Neural cell (in vitro differentiated cells): ENCODE results near the gene NCK2. TPM values are rescaled to one million over a fixed set of nuclear protein-coding genes. Genes with fewer than 3 reads are reported as not detected.

ENCODE experiments used
- H2AFZ ChIP-seq: fragments of 200-600, 300-800 bp; sonication (generic), shearing (Covaris generic); 2 replicates; pipeline ENCODE4 v1.6.0; 2014; ENCODE audit warnings: low read depth, mild to moderate bottlenecking, antibody characterized with exemption, low read length, moderate library complexity
- H3F3A ChIP-seq: fragments of 200-600 bp; shearing (Covaris generic); 2 replicates; pipeline ENCODE4 v1.6.1; 2016; ENCODE audit warnings: mild to moderate bottlenecking, moderate library complexity, mixed read lengths, antibody characterized with exemption, low read length; ENCODE audit not compliant: insufficient read depth, poor library complexity, severe bottlenecking
- H3K27ac ChIP-seq: fragments of 200-600, 300-800 bp; sonication (generic), shearing (Covaris generic); 2 replicates; pipeline ENCODE4 v1.5.1; 2014; ENCODE audit warnings: mild to moderate bottlenecking, low read length, moderate library complexity
- H3K27me3 ChIP-seq: fragments of 300-800, 200-600 bp; sonication (generic), shearing (Covaris generic); 2 replicates; pipeline ENCODE4 v1.6.0; 2014; ENCODE audit warnings: mild to moderate bottlenecking, low read depth, low read length, moderate library complexity; ENCODE audit not compliant: insufficient read depth
- H3K36me3 ChIP-seq: fragments of 300-800, 200-600 bp; sonication (generic), shearing (Covaris generic); 2 replicates; pipeline ENCODE4 v1.5.1; 2014; ENCODE audit warnings: mild to moderate bottlenecking, antibody characterized with exemption, low read length, moderate library complexity; ENCODE audit not compliant: insufficient read depth
- H3K4me2 ChIP-seq: fragments of 300-800, 200-600 bp; sonication (generic), shearing (Covaris generic); 2 replicates; pipeline ENCODE4 v1.6.0; 2014; ENCODE audit warnings: mild to moderate bottlenecking, low read length
- H3K4me3 ChIP-seq: fragments of 300-800, 200-600 bp; sonication (generic), shearing (Covaris generic); 2 replicates; pipeline ENCODE4 v1.5.1; 2014; ENCODE audit warnings: mild to moderate bottlenecking, low read length, moderate library complexity
- H3K79me2 ChIP-seq: fragments of 200-600 bp; shearing (Covaris generic); replicated peaks from 2 replicates; pipeline ENCODE4 v1.6.0; 2014; ENCODE audit warnings: mild to moderate bottlenecking, low read length, moderate library complexity; ENCODE audit not compliant: insufficient read depth
- H3K9ac ChIP-seq: fragments of 300-800, 200-600 bp; sonication (generic), shearing (Covaris generic); 2 replicates; pipeline ENCODE4 v1.6.1; 2016; ENCODE audit warnings: mild to moderate bottlenecking, low read length, mixed read lengths
- H3K9me2 ChIP-seq: fragments of 200-600 bp; shearing (Covaris generic); 2 replicates; pipeline ENCODE4 v1.6.1; 2016; ENCODE audit warnings: mild to moderate bottlenecking, low read length, mixed read lengths; ENCODE audit not compliant: insufficient read depth
- H3K9me3 ChIP-seq: fragments of 200-600, 300-800 bp; sonication (generic), shearing (Covaris generic); 2 replicates; pipeline ENCODE4 v1.6.1; 2016; ENCODE audit warnings: mild to moderate bottlenecking, mixed run types, low read length, moderate library complexity, mixed read lengths
- H4K20me1 ChIP-seq: fragments of 200-600 bp; shearing (Covaris generic); 2 replicates; pipeline ENCODE4 v1.6.1; 2016; ENCODE audit warnings: mild to moderate bottlenecking, mixed run types; ENCODE audit not compliant: insufficient read depth
- CTCF ChIP-seq: fragments of 450-650 bp; IDR thresholded peaks from 2 replicates; pipeline ENCODE4 v1.5.1; 2014; ENCODE audit warnings: antibody characterized with exemption, mild to moderate bottlenecking, moderate library complexity; ENCODE audit not compliant: poor library complexity, severe bottlenecking
- EP300 ChIP-seq: fragments of 450-650 bp; conservative IDR thresholded peaks from 2 replicates; pipeline ENCODE4 v1.6.1; 2014; ENCODE audit warnings: antibody characterized with exemption, mild to moderate bottlenecking, moderate library complexity; ENCODE audit not compliant: poor library complexity, severe bottlenecking
- EZH2 ChIP-seq: fragments of 200-600, 300-800 bp; shearing (Covaris generic), sonication (generic); IDR thresholded peaks from 2 replicates; pipeline ENCODE4 v1.6.1; 2014; ENCODE audit warnings: antibody characterized with exemption, low read length, borderline replicate concordance, mild to moderate bottlenecking; ENCODE audit not compliant: insufficient read depth, poor library complexity, severe bottlenecking
- MXI1 ChIP-seq: fragments of 450-650 bp; conservative IDR thresholded peaks from 2 replicates; pipeline ENCODE4 v1.6.1; 2014; ENCODE audit warnings: antibody characterized with exemption, mild to moderate bottlenecking; ENCODE audit not compliant: poor library complexity, severe bottlenecking
- POLR2AphosphoS5 ChIP-seq: IDR thresholded peaks from 2 replicates; pipeline ENCODE4 v1.6.1; 2012
- RAD21 ChIP-seq: fragments of 450-650 bp; conservative IDR thresholded peaks from 2 replicates; pipeline ENCODE4 v1.6.1; 2014; ENCODE audit warnings: antibody characterized with exemption, mild to moderate bottlenecking, moderate library complexity
- REST ChIP-seq: IDR thresholded peaks from 2 replicates; pipeline ENCODE4 v1.6.1; 2012; ENCODE audit warnings: borderline replicate concordance
- SMC3 ChIP-seq: fragments of 450-650 bp; conservative IDR thresholded peaks from 2 replicates; pipeline ENCODE4 v1.6.1; 2014; ENCODE audit warnings: antibody characterized with exemption, mild to moderate bottlenecking, moderate library complexity; ENCODE audit not compliant: poor library complexity
- TAF1 ChIP-seq: IDR thresholded peaks from 2 replicates; pipeline ENCODE4 v1.6.1; 2012; ENCODE audit warnings: low read depth
- polyA plus RNA-seq: library from polyadenylated mRNA; depleted of rRNA; stranded (reverse); fragments of >200 nt; gene quantifications from 2 replicates; pipeline ENCODE4 v1.2.3, GENCODE V29; 2014

The NCK2 gene
- polyA plus RNA-seq, 1 donor from 2014 or later, result 49.4 TPM

GRCh38 chr2:105775809-105776559 lies 31.3 kb downstream of the NCK2 start:
- Histone ChIP-seq H3K27me3 (no peaks in the 10 kb centered on the region), H3K9me3 (no peaks in the 10 kb centered on the region), H3K4me3 (no peak overlapping the region), H3K79me2 (peaks cover 75% of the 10 kb centered on the region), H3K9me2 (no peaks in the 10 kb centered on the region), H2AFZ (no peak overlapping the region), H3K4me2 (no peak overlapping the region), H3K36me3 (no peaks in the 10 kb centered on the region), H3K9ac (no peak overlapping the region), H4K20me1 (no peaks in the 10 kb centered on the region), H3F3A (no peaks in the 10 kb centered on the region), H3K27ac (no peak overlapping the region)
- TF ChIP-seq EZH2 (no peak), REST (no peak), POLR2AphosphoS5 (no peak), EP300 (no peak), MXI1 (no peak), SMC3 (no peak), TAF1 (no peak), CTCF (no peak), RAD21 (no peak)

GRCh38 chr2:105776560-105776928 lies 31.8 kb downstream of the NCK2 start:
- H3K36me3 ChIP-seq, result no peaks in the 10 kb centered on the region
- no peak overlapping the region for H3K4me3 ChIP-seq
- no peaks in the 10 kb centered on the region for H3K9me2 ChIP-seq
- no peaks in the 10 kb centered on the region for H3K27me3 ChIP-seq
- H3K27ac ChIP-seq, result no peak overlapping the region
- H3F3A ChIP-seq, result no peaks in the 10 kb centered on the region
- TF ChIP-seq RAD21 (no peak), SMC3 (no peak), REST (no peak), CTCF (no peak), POLR2AphosphoS5 (no peak), MXI1 (no peak), TAF1 (no peak), EZH2 (no peak)
- no peak overlapping the region for H3K4me2 ChIP-seq
- H3K79me2 ChIP-seq, result peaks cover 77% of the 10 kb centered on the region
- no peaks in the 10 kb centered on the region for H3K9me3 ChIP-seq
- H4K20me1 ChIP-seq, result no peaks in the 10 kb centered on the region
- H3K9ac ChIP-seq, result no peak overlapping the region
- H2AFZ ChIP-seq, result no peak overlapping the region
